ENCODE results near the gene KHDC4. TPM values are rescaled to one million over a fixed set of nuclear protein-coding genes. Genes with fewer than 3 reads are reported as not detected.

The KHDC4 gene
- total and polyA plus RNA-seq, 10 of the 15 experiments (the other 5 are each of a cell fraction or from before 2014, with no cell fraction given), result 11.7 to 109 (median 41.9) TPM

- Histone ChIP-seq H3K9ac (ENCODE audit: control insufficient read depth, insufficient read depth, low read length) (peak overlapping the region; percentile 54), H2AFZ (ENCODE audit: control insufficient read depth, low read depth, low read length) (peak overlapping the region; percentile 74), H3K79me2 (ENCODE audit: control insufficient read depth, insufficient read depth, low read length) (peaks cover 14% of the 10 kb centered on the region), H3K36me3 (ENCODE audit: control insufficient read depth in 2 of 2, insufficient read depth in 2 of 2, low read length in 1 of 2) (peaks cover 6 to 27% of the 10 kb centered on the region in 2 experiments), H3K4me2 (ENCODE audit: control insufficient read depth, insufficient read depth) (peak overlapping the region; percentile 96), H3K27me3 (replicated peaks in 1 of 2; ENCODE audit: control insufficient read depth in 2 of 2, insufficient read depth in 2 of 2, low read length in 1 of 2) (no peaks in the 10 kb centered on the region), H3K4me3 (peak overlapping the region; percentile 78), H3K9me3 (replicated peaks; ENCODE audit: control insufficient read depth, insufficient read depth, low read length) (no peaks in the 10 kb centered on the region), H4K20me1 (ENCODE audit: control insufficient read depth, insufficient read depth) (no peaks in the 10 kb centered on the region), H3K27ac (ENCODE audit: control insufficient read depth, insufficient read depth) (peak overlapping the region; percentile 59), H3K4me1 (ENCODE audit: control insufficient read depth, insufficient read depth, low read length) (peaks cover 3% of the 10 kb centered on the region; the same call in 1 of the 2 replicates)
- ATAC-seq, result peak; percentile 75
- no peak for FAIRE-seq
- ChIA-PET RAD21 (ENCODE audit: unreplicated experiment) (interaction anchor here (1.0 to 1.1 kb wide), 2 partner anchors 21 to 50 kb away, joined by 3 to 4 read pairs; no protein-coding TSS in a partner anchor), CTCF (interaction anchor here (0.6 kb wide), 1 partner anchor 81 kb away, joined by 3 read pairs; no protein-coding TSS in a partner anchor), SMC1A (ENCODE audit: uncharacterized antibody, unreplicated experiment) (interaction anchor here (1.3 to 1.5 kb wide), 2 partner anchors 49 to 79 kb away, joined by 3 to 5 read pairs; no protein-coding TSS in a partner anchor), POLR2A (interaction anchor here (1.9 kb wide), 1 partner anchor 51 kb away, joined by 9 read pairs; the partner anchor contains the start of gene SYT11)
- DNase-seq (ENCODE audit: low read depth, low spot score), result no peak
- 3% methylated on average over 10 of the region's 11 CpGs for WGBS (ENCODE audit: insufficient coverage, insufficient replicate concordance, low lambda C conversion rate, missing lambda C conversion rate)
- in situ Hi-C loops (cut with MboI) (no loop called here), intact Hi-C loops (cut with micrococcal nuclease; ENCODE audit: unreplicated experiment) (loop anchor here (2.0 kb wide), 1 partner anchor 52 kb away; the partner anchor contains the start of gene SYT11)
- BruUV-seq (replicated peaks), result TSS peak; percentile 66
- TF ChIP-seq YBX1 (IDR thresholded peaks at IDR 0.05), result no peak
- no peak for TF ChIP-seq SKIL (IDR thresholded peaks at IDR 0.05; ENCODE audit: low read depth, poor library complexity, severe bottlenecking)
- TF ChIP-seq POU2F2 (IDR thresholded peaks at IDR 0.05; ENCODE audit: borderline replicate concordance, low read depth, low read length), result no peak
- TF ChIP-seq CREM (IDR thresholded peaks at IDR 0.05; ENCODE audit: low read depth), result no peak
- TF ChIP-seq BRCA1 (IDR thresholded peaks at IDR 0.05; ENCODE audit: low read depth, low read length), result no peak
- TF ChIP-seq IKZF2 (IDR thresholded peaks at IDR 0.05), result no peak
- TF ChIP-seq ATF2 (IDR thresholded peaks at IDR 0.05; ENCODE audit: low read length), result no peak
- peak; percentile 2; the same call in 1 of the 2 replicates for TF ChIP-seq USF2 (IDR thresholded peaks at IDR 0.05; ENCODE audit: borderline replicate concordance, low read depth, low read length)
- no peak for TF ChIP-seq BCL11A (IDR thresholded peaks at IDR 0.05; ENCODE audit: low read depth, low read length)
- TF ChIP-seq KLF5 (IDR thresholded peaks at IDR 0.05; ENCODE audit: partially characterized antibody), result no peak
- no peak for TF ChIP-seq E4F1 (IDR thresholded peaks at IDR 0.05; ENCODE audit: borderline replicate concordance, partially characterized antibody)
- TF ChIP-seq MEF2B (IDR thresholded peaks at IDR 0.05; ENCODE audit: partially characterized antibody, poor library complexity, severe bottlenecking), result no peak
- TF ChIP-seq YY1 (IDR thresholded peaks at IDR 0.05; ENCODE audit: low read depth, low read length), result no peak
- TF ChIP-seq TCF12 (IDR thresholded peaks at IDR 0.05; ENCODE audit: low read depth, low read length), result no peak
- TF ChIP-seq PML (IDR thresholded peaks at IDR 0.05; ENCODE audit: low read length), result 0 out of 2 replicates have a peak, but pooled peaks have one; percentile 13
- TF ChIP-seq MTA2 (IDR thresholded peaks at IDR 0.05; ENCODE audit: low read depth), result no peak
- no peak for TF ChIP-seq RB1 (IDR thresholded peaks at IDR 0.05; ENCODE audit: borderline replicate concordance)
- no peak for TF ChIP-seq JUNB (IDR thresholded peaks at IDR 0.05)
- no peak for TF ChIP-seq CHD2 (IDR thresholded peaks at IDR 0.05; ENCODE audit: borderline replicate concordance, low read depth, low read length)
Observed at GRCh38 chr1:155910621-155911121, 23.5 kb downstream of the KHDC4 start.
